Measurements from ENCODE around the gene PIK3CA.

- TF ChIP-seq SP1 (IDR thresholded peaks at IDR 0.05) (no peak), L3MBTL2 (conservative IDR thresholded peaks at IDR 0.05) (no peak), ARNT (IDR thresholded peaks at IDR 0.05) (no peak), ZNF384 (IDR thresholded peaks at IDR 0.05) (no peak), TARDBP (IDR thresholded peaks at IDR 0.05) (no peak), BHLHE40 (IDR thresholded peaks at IDR 0.05; ENCODE audit: borderline replicate concordance) (no peak), FOXA1 (IDR thresholded peaks at IDR 0.05) (no peak), ELF4 (IDR thresholded peaks at IDR 0.05) (no peak), FOXK2 (IDR thresholded peaks at IDR 0.05) (no peak), LEF1 (IDR thresholded peaks at IDR 0.05; ENCODE audit: borderline replicate concordance) (no peak)
- TF ChIP-seq, protein P1, sequence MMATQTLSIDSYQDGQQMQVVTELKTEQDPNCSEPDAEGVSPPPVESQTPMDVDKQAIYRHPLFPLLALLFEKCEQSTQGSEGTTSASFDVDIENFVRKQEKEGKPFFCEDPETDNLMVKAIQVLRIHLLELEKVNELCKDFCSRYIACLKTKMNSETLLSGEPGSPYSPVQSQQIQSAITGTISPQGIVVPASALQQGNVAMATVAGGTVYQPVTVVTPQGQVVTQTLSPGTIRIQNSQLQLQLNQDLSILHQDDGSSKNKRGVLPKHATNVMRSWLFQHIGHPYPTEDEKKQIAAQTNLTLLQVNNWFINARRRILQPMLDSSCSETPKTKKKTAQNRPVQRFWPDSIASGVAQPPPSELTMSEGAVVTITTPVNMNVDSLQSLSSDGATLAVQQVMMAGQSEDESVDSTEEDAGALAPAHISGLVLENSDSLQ (IDR thresholded peaks at IDR 0.05): no peak
These were observed 29.5 kb downstream of the PIK3CA start for GRCh38 chr3:179177611-179178010.

All from HEK293T (cell line).